Astrocyte of the cerebellum (primary cell): ENCODE results near the gene TUBG2.

Experiments
- DNase-seq: peaks from one replicate; pipeline ENCODE4 v3.0.0-alpha.2; 2011; ENCODE audit warnings: low read depth
- H3K4me3 ChIP-seq: 2 replicates; pipeline ENCODE4 v1.5.1; 2011; ENCODE audit warnings: mild to moderate bottlenecking, low read depth, low read length, moderate library complexity
- in situ Hi-C: cut with HindIII; loops from 2 replicates; pipeline ENCODE4 v1.10.0; 2017; ENCODE audit warnings: low sequenced_read_pairs
- TF ChIP-seq, protein P1 (sequence below): IDR thresholded peaks from 2 replicates; pipeline ENCODE4 v1.5.1; 2012; ENCODE audit warnings: low read length, low read depth, moderate library complexity, mild to moderate bottlenecking; ENCODE audit errors: missing control alignments

The TUBG2 gene

DNA sequence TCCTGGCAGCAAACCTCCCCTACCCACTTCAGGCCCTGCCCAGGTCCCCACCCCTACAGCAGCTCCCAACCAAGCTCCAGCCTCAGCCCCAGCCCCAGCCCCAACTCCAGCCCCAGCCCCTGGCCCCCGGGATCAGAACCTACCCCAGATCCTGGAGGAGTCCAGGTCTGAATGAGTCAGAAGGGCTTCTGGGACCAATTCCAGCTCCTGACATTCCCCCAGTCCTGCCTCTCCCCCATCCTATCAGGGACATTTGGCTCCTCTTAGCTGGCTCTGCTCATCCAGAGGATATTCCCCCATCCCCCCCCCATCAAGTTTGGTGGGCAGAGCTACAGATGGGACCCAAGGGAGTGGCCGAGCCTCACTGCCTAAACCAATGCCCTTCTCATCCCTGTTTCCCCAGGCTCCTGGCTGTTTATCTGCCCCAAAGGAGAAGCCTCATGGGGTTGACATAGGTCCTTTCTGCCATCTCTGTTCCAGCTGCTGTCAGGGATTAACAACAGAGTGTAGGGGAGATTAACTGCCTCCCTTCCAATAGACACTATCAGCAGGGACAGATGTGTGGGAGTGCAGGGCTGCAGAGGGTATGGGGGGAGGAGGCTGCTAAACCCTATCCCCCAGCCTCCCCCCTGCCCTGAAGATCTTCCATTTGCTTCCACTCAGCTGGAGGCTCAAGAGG is 39.8 kb downstream of the TUBG2 start:
- no peak for DNase-seq
- TF ChIP-seq, protein P1, sequence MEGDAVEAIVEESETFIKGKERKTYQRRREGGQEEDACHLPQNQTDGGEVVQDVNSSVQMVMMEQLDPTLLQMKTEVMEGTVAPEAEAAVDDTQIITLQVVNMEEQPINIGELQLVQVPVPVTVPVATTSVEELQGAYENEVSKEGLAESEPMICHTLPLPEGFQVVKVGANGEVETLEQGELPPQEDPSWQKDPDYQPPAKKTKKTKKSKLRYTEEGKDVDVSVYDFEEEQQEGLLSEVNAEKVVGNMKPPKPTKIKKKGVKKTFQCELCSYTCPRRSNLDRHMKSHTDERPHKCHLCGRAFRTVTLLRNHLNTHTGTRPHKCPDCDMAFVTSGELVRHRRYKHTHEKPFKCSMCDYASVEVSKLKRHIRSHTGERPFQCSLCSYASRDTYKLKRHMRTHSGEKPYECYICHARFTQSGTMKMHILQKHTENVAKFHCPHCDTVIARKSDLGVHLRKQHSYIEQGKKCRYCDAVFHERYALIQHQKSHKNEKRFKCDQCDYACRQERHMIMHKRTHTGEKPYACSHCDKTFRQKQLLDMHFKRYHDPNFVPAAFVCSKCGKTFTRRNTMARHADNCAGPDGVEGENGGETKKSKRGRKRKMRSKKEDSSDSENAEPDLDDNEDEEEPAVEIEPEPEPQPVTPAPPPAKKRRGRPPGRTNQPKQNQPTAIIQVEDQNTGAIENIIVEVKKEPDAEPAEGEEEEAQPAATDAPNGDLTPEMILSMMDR: no peak
- H3K4me3 ChIP-seq: no peak overlapping the region
- in situ Hi-C loops: no loop called here

DNA sequence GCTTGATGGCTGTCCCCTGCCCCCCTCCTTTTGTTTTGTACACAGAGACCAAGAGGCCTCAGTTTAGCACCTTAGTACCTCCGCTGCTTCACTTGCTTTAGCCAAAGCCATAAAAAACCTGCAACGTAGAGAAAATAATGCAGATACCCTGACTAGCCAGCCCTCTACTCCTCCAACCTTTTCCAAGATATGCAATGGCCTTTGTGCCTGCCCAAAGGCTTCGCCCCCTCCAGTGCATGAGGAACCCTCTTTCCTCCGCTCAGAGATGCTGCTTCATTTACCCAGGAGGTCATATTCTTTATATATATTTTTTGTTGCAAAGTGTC is 40.3 kb downstream of the TUBG2 start:
- no peak for DNase-seq
- TF ChIP-seq, protein P1: no peak
- no peak overlapping the region for H3K4me3 ChIP-seq
- in situ Hi-C loops: no loop called here

- TF ChIP-seq, protein P1: no peak
- DNase-seq: no peak
- in situ Hi-C loops: no loop called here
- no peak overlapping the region for H3K4me3 ChIP-seq
Observed at GRCh38 chr17:42700586-42701289, 41.7 kb downstream of the TUBG2 start.

- TF ChIP-seq, protein P1: no peak
- H3K4me3 ChIP-seq: no peak overlapping the region
- no peak for DNase-seq
- in situ Hi-C loops: no loop called here
Observed at GRCh38 chr17:42702446-42702845, 43.4 kb downstream of the TUBG2 start.

GRCh38 chr17:42704490-42704836 is 45.4 kb downstream of the TUBG2 start:
- TF ChIP-seq, protein P1: no peak
- in situ Hi-C loops: no loop called here
- DNase-seq: no peak
- H3K4me3 ChIP-seq: no peak overlapping the region

DNA sequence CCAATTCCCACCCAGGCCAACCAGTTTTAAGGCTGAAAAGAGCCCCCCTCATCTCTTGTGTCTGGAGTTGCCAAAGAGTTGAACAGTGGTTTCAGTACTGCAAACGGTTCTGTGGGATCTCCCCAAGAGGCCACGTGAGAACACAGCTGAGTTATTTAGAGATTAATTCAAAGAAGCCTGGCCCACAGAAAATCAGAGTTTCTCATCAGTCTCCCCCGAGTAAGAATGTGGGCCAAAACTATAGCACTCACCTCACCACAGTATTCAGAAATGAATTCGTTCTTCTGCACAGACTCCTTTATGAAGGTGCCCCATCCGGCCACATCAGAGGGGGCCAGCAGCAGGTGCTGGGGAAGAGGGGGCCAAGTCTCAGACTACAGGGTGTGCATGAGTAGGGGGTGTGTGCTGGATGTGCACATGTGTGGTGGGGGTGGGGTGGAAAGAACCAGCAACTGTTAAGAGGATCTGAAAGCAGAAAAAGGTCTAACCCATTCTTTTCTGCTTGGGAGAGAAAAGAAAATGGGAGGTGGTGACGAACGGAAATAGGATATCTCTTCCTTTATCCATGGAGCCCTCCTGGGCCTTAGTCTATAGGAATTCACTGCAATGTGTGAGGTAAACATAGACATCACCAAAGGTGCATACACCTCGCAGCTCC is 45.9 kb downstream of the TUBG2 start:
- TF ChIP-seq, protein P1: no peak
- in situ Hi-C loops: no loop called here
- no peak overlapping the region for H3K4me3 ChIP-seq
- DNase-seq: no peak
